ENCODE data around the gene GNPDA1.

GNPDA1 gene

GRCh38 chr5:141951332-141951781 lies 61.5 kb downstream of the GNPDA1 start:
- no peak for DNase-seq

Measured in NCI-H524 treated with DMSO at 0.1 percent for 48 hours (cell line).